ENCODE results near the gene SPG21. TPM values are rescaled to one million over a fixed set of nuclear protein-coding genes. Genes with fewer than 3 reads are reported as not detected.

SPG21 gene
- total RNA-seq, 1 donor from 2014 or later, result 101 TPM

DNA sequence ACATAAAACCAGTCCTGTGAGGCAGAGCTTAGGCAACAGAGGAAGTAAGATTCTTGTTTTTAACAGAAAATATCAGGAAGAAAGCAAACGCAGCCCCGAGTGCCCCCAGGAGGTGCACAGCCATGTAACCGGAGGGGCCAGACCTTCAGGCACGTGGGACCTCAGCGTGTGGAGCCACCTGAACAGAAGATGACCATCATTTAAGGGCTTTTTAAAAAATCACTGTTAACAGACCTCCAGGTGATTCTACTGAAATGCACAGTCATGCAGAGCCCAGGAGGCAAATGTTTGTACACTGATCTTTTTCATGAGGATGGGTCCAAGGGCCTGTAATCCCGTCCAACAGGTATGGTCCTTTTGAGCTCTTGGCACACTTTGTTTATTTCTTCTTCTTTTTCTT, 38.8 kb downstream of the SPG21 start:
- Mint-ChIP-seq H3K4me1 (ENCODE audit: low read depth) (no peaks in the 10 kb centered on the region), H3K4me3 (ENCODE audit: low read depth) (no peak overlapping the region), H3K36me3 (ENCODE audit: insufficient read depth) (peaks cover 18% of the 10 kb centered on the region), H3K27me3 (no peaks in the 10 kb centered on the region), H3K27ac (no peak overlapping the region), H3K9me3 (ENCODE audit: low read depth) (peaks cover 11% of the 10 kb centered on the region)
- TF ChIP-seq, protein P1, sequence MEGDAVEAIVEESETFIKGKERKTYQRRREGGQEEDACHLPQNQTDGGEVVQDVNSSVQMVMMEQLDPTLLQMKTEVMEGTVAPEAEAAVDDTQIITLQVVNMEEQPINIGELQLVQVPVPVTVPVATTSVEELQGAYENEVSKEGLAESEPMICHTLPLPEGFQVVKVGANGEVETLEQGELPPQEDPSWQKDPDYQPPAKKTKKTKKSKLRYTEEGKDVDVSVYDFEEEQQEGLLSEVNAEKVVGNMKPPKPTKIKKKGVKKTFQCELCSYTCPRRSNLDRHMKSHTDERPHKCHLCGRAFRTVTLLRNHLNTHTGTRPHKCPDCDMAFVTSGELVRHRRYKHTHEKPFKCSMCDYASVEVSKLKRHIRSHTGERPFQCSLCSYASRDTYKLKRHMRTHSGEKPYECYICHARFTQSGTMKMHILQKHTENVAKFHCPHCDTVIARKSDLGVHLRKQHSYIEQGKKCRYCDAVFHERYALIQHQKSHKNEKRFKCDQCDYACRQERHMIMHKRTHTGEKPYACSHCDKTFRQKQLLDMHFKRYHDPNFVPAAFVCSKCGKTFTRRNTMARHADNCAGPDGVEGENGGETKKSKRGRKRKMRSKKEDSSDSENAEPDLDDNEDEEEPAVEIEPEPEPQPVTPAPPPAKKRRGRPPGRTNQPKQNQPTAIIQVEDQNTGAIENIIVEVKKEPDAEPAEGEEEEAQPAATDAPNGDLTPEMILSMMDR (IDR thresholded peaks at IDR 0.05; ENCODE audit: unreplicated experiment), result no peak
- no peak for DNase-seq (ENCODE audit: low spot score, unreplicated experiment)

DNA sequence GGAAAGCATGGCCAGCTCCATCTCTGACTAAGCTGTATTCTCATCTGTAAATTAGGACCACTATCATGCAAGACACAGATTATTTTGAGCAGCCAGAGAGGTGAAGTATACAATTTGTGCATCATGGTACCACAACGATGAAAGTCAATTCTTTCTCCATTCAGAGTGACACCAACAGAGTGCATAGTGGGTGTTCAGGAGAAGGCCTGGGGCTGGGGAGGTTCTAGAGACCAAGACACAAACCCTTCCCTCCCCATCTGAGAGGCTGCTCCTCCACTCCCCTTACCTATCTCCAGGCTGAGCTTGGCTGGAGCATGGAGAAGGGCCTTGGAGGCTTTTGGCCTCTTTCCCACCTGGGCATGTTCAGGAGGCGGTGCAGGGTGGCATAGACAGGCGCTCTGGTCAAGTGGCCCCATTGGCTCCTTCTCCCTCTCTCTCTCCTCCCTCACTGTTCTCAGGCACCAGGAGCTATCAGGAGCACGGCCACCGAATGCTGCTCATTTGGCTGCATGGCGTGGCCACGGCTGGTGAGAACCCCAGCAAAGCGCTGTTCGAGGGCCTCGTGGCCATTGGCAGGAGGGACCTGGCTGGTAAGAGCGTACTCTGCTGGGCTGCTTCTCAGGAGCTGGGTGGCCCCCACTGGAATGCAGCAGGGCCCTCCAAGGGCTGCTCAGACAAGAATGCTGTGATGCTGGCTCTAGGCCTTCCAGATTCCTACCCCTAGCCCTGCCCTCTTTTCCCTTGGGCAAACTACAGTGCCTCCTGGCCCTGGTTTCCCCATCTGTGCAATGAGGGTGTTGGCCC, 40.1 kb downstream of the SPG21 start:
- Mint-ChIP-seq H3K27ac (no peak overlapping the region), H3K4me1 (ENCODE audit: low read depth) (no peaks in the 10 kb centered on the region), H3K27me3 (no peaks in the 10 kb centered on the region), H3K9me3 (ENCODE audit: low read depth) (peaks cover 7% of the 10 kb centered on the region), H3K4me3 (ENCODE audit: low read depth) (no peak overlapping the region), H3K36me3 (ENCODE audit: insufficient read depth) (peaks cover 6% of the 10 kb centered on the region)
- no peak for DNase-seq (ENCODE audit: low spot score, unreplicated experiment)
- TF ChIP-seq, protein P1 (IDR thresholded peaks at IDR 0.05; ENCODE audit: unreplicated experiment), result no peak

DNA sequence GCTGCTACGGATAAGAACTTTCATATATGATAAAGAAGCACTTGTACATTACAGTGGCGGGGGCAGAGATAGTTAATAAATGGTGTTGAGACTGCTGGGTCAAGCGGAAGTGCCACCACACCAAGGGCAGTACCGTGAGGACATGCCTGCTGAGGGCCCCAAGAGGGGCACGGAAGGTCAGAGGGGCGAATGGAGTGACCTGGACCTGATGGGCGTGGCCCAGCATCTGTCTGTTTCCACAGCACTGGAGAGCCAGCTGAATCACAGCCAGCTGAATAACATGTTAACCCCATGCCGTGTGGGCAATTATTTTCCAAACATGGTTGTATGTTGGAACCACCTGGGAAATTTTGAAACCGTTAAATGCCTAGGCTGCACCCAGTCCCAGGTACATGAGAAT, 40.8 kb downstream of the SPG21 start:
- Mint-ChIP-seq H3K4me1 (ENCODE audit: low read depth) (no peaks in the 10 kb centered on the region), H3K27me3 (no peaks in the 10 kb centered on the region), H3K36me3 (ENCODE audit: insufficient read depth) (peaks cover 5% of the 10 kb centered on the region), H3K27ac (no peak overlapping the region), H3K4me3 (ENCODE audit: low read depth) (no peak overlapping the region), H3K9me3 (ENCODE audit: low read depth) (peaks cover 4% of the 10 kb centered on the region)
- TF ChIP-seq, protein P1 (IDR thresholded peaks at IDR 0.05; ENCODE audit: unreplicated experiment), result no peak
- no peak for DNase-seq (ENCODE audit: low spot score, unreplicated experiment)

DNA sequence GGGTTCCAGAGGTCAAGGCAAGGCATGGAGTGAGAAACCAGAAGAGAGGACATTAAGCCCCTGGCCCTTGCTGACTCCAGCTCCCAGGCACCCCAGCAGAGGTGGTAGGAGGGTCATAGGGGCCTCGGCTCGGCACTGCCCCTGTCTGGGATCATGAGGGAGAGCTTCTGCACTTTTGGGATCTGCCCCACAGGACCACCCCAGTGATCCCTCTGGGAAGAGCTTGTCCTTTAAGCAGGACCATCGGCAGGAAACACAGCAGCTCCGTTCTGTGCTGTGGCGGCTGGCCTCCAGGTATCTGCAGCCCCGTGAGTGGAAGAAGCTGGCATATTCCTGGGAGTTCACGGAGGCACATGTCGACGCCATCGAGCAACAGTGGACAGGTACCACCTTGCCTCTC, 42.5 kb downstream of the SPG21 start:
- no peaks in the 10 kb centered on the region for H3K27me3 Mint-ChIP-seq
- DNase-seq (ENCODE audit: low spot score, unreplicated experiment), result no peak
- no peaks in the 10 kb centered on the region for H3K4me1 Mint-ChIP-seq (ENCODE audit: low read depth)
- peaks cover 3% of the 10 kb centered on the region for H3K9me3 Mint-ChIP-seq (ENCODE audit: low read depth)
- no peak overlapping the region for H3K4me3 Mint-ChIP-seq (ENCODE audit: low read depth)
- H3K27ac Mint-ChIP-seq, result no peak overlapping the region
- H3K36me3 Mint-ChIP-seq (ENCODE audit: insufficient read depth), result peaks cover 5% of the 10 kb centered on the region
- TF ChIP-seq, protein P1 (IDR thresholded peaks at IDR 0.05; ENCODE audit: unreplicated experiment), result no peak

DNA sequence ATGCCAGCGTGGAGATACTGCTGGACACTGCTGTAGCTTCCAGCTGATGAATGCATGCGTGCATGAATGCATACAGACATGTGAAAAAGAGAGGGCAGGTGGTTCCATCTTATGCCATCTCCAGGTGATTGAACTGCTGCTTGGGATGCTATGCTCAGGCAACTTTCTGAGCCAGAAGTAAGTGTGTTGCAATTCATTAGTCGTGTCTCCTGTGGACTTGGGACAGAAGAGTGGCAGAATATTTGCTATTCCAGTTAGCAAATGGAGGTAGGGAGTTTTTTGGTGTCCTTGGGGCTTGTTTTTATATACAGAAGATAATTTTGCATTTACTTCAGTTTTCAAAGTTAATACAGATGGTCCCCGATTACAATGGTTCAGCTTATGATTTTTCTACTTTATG, 44.8 kb downstream of the SPG21 start:
- no peaks in the 10 kb centered on the region for H3K36me3 Mint-ChIP-seq (ENCODE audit: insufficient read depth)
- no peaks in the 10 kb centered on the region for H3K4me1 Mint-ChIP-seq (ENCODE audit: low read depth)
- DNase-seq (ENCODE audit: low spot score, unreplicated experiment), result no peak
- H3K27ac Mint-ChIP-seq, result no peak overlapping the region
- no peak overlapping the region for H3K4me3 Mint-ChIP-seq (ENCODE audit: low read depth)
- H3K9me3 Mint-ChIP-seq (ENCODE audit: low read depth), result no peaks in the 10 kb centered on the region
- TF ChIP-seq, protein P1 (IDR thresholded peaks at IDR 0.05; ENCODE audit: unreplicated experiment), result no peak
- H3K27me3 Mint-ChIP-seq, result no peaks in the 10 kb centered on the region

All from progenitor cell of endocrine pancreas (in vitro differentiated cells).